HEK293 (cell line): ENCODE data around the gene C4orf51.

ENCODE experiments used
- AEBP2 ChIP-seq: fragments of 450-650 bp; formaldehyde crosslinking; IDR thresholded peaks from 2 replicates; pipeline ENCODE4 v1.5.1; 2016; ENCODE audit warnings: missing biosample characterization, missing genetic modification characterization, borderline replicate concordance
- EGR2 ChIP-seq: fragments of 450-650 bp; formaldehyde crosslinking; IDR thresholded peaks from 2 replicates; pipeline ENCODE4 v1.5.1; 2016; ENCODE audit warnings: low read depth, missing biosample characterization, missing genetic modification characterization
- KLF10 ChIP-seq: fragments of 450-650 bp; IDR thresholded peaks from 2 replicates; pipeline ENCODE4 v1.5.1; 2018; ENCODE audit warnings: missing biosample characterization, mild to moderate bottlenecking, missing genetic modification characterization
- SETDB1 ChIP-seq: IDR thresholded peaks from one replicate; pipeline ENCODE4 v1.6.1; 2017; ENCODE audit warnings: mild to moderate bottlenecking, low read length, moderate library complexity, mixed read lengths; ENCODE audit not compliant: insufficient read length
- SP3 ChIP-seq: fragments of 450-650 bp; formaldehyde crosslinking; IDR thresholded peaks from 2 replicates; pipeline ENCODE4 v1.5.1; 2016; ENCODE audit warnings: missing biosample characterization, missing genetic modification characterization
- YY2 ChIP-seq: fragments of 450-650 bp; formaldehyde crosslinking; IDR thresholded peaks from 2 replicates; pipeline ENCODE4 v1.5.1; 2016; ENCODE audit warnings: missing biosample characterization, missing genetic modification characterization
- ZNF16 ChIP-seq: fragments of 450-650 bp; formaldehyde crosslinking; IDR thresholded peaks from 2 replicates; pipeline ENCODE4 v1.5.1; 2016; ENCODE audit warnings: low read depth, missing biosample characterization, missing genetic modification characterization
- ZNF174 ChIP-seq: fragments of 450-650 bp; formaldehyde crosslinking; IDR thresholded peaks from 2 replicates; pipeline ENCODE4 v1.5.0; 2017; ENCODE audit warnings: missing biosample characterization, mild to moderate bottlenecking, missing genetic modification characterization
- ZNF175 ChIP-seq: fragments of 450-650 bp; formaldehyde crosslinking; IDR thresholded peaks from 2 replicates; pipeline ENCODE4 v1.5.1; 2016; ENCODE audit warnings: missing biosample characterization, missing genetic modification characterization
- ZNF184 ChIP-seq: fragments of 450-650 bp; IDR thresholded peaks from 2 replicates; pipeline ENCODE4 v1.5.1; 2018; ENCODE audit warnings: missing biosample characterization, mild to moderate bottlenecking, missing genetic modification characterization
- ZNF211 ChIP-seq: fragments of 450-650 bp; formaldehyde crosslinking; IDR thresholded peaks from 2 replicates; pipeline ENCODE4 v1.5.1; 2016; ENCODE audit warnings: low read depth, missing biosample characterization, missing genetic modification characterization
- ZNF239 ChIP-seq: fragments of 450-650 bp; formaldehyde crosslinking; IDR thresholded peaks from 2 replicates; pipeline ENCODE4 v1.5.1; 2016; ENCODE audit warnings: missing biosample characterization, missing genetic modification characterization
- ZNF248 ChIP-seq: fragments of 450-650 bp; formaldehyde crosslinking; IDR thresholded peaks from 2 replicates; pipeline ENCODE4 v1.5.1; 2017; ENCODE audit warnings: missing biosample characterization, missing genetic modification characterization
- ZNF423 ChIP-seq: fragments of 450-650 bp; formaldehyde crosslinking; IDR thresholded peaks from 2 replicates; pipeline ENCODE4 v1.5.1; 2016; ENCODE audit warnings: missing biosample characterization, missing genetic modification characterization
- ZNF473 ChIP-seq: fragments of 450-650 bp; formaldehyde crosslinking; IDR thresholded peaks from 2 replicates; pipeline ENCODE4 v1.5.1; 2017; ENCODE audit warnings: missing biosample characterization, missing genetic modification characterization
- ZNF513 ChIP-seq: fragments of 450-650 bp; IDR thresholded peaks from 2 replicates; pipeline ENCODE4 v1.5.1; 2018; ENCODE audit warnings: missing biosample characterization, missing genetic modification characterization
- ZNF514 ChIP-seq: fragments of 450-650 bp; formaldehyde crosslinking; IDR thresholded peaks from 2 replicates; pipeline ENCODE4 v1.5.1; 2016; ENCODE audit warnings: missing biosample characterization, missing genetic modification characterization
- ZNF560 ChIP-seq: fragments of 450-650 bp; formaldehyde crosslinking; IDR thresholded peaks from 2 replicates; pipeline ENCODE4 v1.5.1; 2017; ENCODE audit warnings: missing biosample characterization, missing genetic modification characterization, borderline replicate concordance
- ZNF623 ChIP-seq: fragments of 450-650 bp; formaldehyde crosslinking; IDR thresholded peaks from 2 replicates; pipeline ENCODE4 v1.5.1; 2016; ENCODE audit warnings: missing biosample characterization, missing genetic modification characterization
- ZNF664 ChIP-seq: fragments of 450-650 bp; formaldehyde crosslinking; IDR thresholded peaks from 2 replicates; pipeline ENCODE4 v1.5.1; 2016; ENCODE audit warnings: missing biosample characterization, missing genetic modification characterization
- ZNF677 ChIP-seq: fragments of 450-650 bp; IDR thresholded peaks from 2 replicates; pipeline ENCODE4 v1.5.0; 2018; ENCODE audit warnings: missing biosample characterization, mild to moderate bottlenecking, missing genetic modification characterization, moderate library complexity
- ZNF76 ChIP-seq: fragments of 450-650 bp; formaldehyde crosslinking; IDR thresholded peaks from 2 replicates; pipeline ENCODE4; 2016; ENCODE audit warnings: low read depth, missing biosample characterization, missing genetic modification characterization, borderline replicate concordance
- ZNF791 ChIP-seq: fragments of 450-650 bp; formaldehyde crosslinking; IDR thresholded peaks from 2 replicates; pipeline ENCODE4 v1.5.1; 2016; ENCODE audit warnings: missing biosample characterization, missing genetic modification characterization
- TF ChIP-seq, protein P1 (sequence below): fragments of 450-650 bp; formaldehyde crosslinking; IDR thresholded peaks from 2 replicates; pipeline ENCODE4 v1.5.1; 2016; ENCODE audit warnings: missing biosample characterization, missing genetic modification characterization, borderline replicate concordance
- TF ChIP-seq, protein P2 (sequence below): fragments of 450-650 bp; formaldehyde crosslinking; conservative IDR thresholded peaks from 2 replicates; pipeline ENCODE4 v1.5.1; 2016; ENCODE audit warnings: low read depth, missing biosample characterization, missing genetic modification characterization
- TF ChIP-seq, protein P3 (sequence below): fragments of 450-650 bp; formaldehyde crosslinking; optimal IDR thresholded peaks from 2 replicates; pipeline ENCODE3; 2016; ENCODE audit warnings: missing biosample characterization, mild to moderate bottlenecking, missing genetic modification characterization

The C4orf51 gene

GRCh38 chr4:145732895-145733880 is 53.2 kb downstream of the C4orf51 start (continued):
- TF ChIP-seq ZNF248 (no peak), YY2 (tag by site-specific recombination) (no peak), ZNF239 (tag by site-specific recombination) (no peak), ZNF473 (tag by site-specific recombination) (no peak), ZNF174 (tag by site-specific recombination) (no peak), ZNF211 (tag by site-specific recombination) (no peak), ZNF664 (no peak), ZNF16 (tag by site-specific recombination) (no peak), SP3 (tag by site-specific recombination) (peak; percentile 83), ZNF623 (tag by site-specific recombination) (no peak), ZNF514 (tag by site-specific recombination) (no peak), ZNF175 (tag by site-specific recombination) (no peak), ZNF677 (tag by site-specific recombination) (no peak), ZNF513 (tag by site-specific recombination) (peak; percentile 28; the same call in 1 of the 2 replicates), ZNF76 (tag by site-specific recombination) (no peak), ZNF423 (tag by site-specific recombination) (no peak), ZNF184 (tag by site-specific recombination) (no peak), ZNF791 (no peak), KLF10 (tag by site-specific recombination) (0 out of 2 replicates have a peak, but pooled peaks have one; percentile 63), AEBP2 (no peak), EGR2 (peak; percentile 94), SETDB1 (no peak), ZNF560 (tag by site-specific recombination) (no peak)
- TF ChIP-seq, protein P1, sequence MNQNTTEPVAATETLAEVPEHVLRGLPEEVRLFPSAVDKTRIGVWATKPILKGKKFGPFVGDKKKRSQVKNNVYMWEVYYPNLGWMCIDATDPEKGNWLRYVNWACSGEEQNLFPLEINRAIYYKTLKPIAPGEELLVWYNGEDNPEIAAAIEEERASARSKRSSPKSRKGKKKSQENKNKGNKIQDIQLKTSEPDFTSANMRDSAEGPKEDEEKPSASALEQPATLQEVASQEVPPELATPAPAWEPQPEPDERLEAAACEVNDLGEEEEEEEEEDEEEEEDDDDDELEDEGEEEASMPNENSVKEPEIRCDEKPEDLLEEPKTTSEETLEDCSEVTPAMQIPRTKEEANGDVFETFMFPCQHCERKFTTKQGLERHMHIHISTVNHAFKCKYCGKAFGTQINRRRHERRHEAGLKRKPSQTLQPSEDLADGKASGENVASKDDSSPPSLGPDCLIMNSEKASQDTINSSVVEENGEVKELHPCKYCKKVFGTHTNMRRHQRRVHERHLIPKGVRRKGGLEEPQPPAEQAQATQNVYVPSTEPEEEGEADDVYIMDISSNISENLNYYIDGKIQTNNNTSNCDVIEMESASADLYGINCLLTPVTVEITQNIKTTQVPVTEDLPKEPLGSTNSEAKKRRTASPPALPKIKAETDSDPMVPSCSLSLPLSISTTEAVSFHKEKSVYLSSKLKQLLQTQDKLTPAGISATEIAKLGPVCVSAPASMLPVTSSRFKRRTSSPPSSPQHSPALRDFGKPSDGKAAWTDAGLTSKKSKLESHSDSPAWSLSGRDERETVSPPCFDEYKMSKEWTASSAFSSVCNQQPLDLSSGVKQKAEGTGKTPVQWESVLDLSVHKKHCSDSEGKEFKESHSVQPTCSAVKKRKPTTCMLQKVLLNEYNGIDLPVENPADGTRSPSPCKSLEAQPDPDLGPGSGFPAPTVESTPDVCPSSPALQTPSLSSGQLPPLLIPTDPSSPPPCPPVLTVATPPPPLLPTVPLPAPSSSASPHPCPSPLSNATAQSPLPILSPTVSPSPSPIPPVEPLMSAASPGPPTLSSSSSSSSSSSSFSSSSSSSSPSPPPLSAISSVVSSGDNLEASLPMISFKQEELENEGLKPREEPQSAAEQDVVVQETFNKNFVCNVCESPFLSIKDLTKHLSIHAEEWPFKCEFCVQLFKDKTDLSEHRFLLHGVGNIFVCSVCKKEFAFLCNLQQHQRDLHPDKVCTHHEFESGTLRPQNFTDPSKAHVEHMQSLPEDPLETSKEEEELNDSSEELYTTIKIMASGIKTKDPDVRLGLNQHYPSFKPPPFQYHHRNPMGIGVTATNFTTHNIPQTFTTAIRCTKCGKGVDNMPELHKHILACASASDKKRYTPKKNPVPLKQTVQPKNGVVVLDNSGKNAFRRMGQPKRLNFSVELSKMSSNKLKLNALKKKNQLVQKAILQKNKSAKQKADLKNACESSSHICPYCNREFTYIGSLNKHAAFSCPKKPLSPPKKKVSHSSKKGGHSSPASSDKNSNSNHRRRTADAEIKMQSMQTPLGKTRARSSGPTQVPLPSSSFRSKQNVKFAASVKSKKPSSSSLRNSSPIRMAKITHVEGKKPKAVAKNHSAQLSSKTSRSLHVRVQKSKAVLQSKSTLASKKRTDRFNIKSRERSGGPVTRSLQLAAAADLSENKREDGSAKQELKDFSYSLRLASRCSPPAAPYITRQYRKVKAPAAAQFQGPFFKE, result no peak
- TF ChIP-seq, protein P2, sequence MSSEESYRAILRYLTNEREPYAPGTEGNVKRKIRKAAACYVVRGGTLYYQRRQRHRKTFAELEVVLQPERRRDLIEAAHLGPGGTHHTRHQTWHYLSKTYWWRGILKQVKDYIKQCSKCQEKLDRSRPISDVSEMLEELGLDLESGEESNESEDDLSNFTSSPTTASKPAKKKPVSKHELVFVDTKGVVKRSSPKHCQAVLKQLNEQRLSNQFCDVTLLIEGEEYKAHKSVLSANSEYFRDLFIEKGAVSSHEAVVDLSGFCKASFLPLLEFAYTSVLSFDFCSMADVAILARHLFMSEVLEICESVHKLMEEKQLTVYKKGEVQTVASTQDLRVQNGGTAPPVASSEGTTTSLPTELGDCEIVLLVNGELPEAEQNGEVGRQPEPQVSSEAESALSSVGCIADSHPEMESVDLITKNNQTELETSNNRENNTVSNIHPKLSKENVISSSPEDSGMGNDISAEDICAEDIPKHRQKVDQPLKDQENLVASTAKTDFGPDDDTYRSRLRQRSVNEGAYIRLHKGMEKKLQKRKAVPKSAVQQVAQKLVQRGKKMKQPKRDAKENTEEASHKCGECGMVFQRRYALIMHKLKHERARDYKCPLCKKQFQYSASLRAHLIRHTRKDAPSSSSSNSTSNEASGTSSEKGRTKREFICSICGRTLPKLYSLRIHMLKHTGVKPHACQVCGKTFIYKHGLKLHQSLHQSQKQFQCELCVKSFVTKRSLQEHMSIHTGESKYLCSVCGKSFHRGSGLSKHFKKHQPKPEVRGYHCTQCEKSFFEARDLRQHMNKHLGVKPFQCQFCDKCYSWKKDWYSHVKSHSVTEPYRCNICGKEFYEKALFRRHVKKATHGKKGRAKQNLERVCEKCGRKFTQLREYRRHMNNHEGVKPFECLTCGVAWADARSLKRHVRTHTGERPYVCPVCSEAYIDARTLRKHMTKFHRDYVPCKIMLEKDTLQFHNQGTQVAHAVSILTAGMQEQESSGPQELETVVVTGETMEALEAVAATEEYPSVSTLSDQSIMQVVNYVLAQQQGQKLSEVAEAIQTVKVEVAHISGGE, result peak; percentile 80; the same call in 1 of the 2 replicates
- TF ChIP-seq, protein P3, sequence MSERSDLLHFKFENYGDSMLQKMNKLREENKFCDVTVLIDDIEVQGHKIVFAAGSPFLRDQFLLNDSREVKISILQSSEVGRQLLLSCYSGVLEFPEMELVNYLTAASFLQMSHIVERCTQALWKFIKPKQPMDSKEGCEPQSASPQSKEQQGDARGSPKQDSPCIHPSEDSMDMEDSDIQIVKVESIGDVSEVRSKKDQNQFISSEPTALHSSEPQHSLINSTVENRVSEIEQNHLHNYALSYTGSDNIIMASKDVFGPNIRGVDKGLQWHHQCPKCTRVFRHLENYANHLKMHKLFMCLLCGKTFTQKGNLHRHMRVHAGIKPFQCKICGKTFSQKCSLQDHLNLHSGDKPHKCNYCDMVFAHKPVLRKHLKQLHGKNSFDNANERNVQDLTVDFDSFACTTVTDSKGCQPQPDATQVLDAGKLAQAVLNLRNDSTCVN, result peak; percentile 79
